ENCODE measurements around the gene CBX5.

Gene CBX5

DNA sequence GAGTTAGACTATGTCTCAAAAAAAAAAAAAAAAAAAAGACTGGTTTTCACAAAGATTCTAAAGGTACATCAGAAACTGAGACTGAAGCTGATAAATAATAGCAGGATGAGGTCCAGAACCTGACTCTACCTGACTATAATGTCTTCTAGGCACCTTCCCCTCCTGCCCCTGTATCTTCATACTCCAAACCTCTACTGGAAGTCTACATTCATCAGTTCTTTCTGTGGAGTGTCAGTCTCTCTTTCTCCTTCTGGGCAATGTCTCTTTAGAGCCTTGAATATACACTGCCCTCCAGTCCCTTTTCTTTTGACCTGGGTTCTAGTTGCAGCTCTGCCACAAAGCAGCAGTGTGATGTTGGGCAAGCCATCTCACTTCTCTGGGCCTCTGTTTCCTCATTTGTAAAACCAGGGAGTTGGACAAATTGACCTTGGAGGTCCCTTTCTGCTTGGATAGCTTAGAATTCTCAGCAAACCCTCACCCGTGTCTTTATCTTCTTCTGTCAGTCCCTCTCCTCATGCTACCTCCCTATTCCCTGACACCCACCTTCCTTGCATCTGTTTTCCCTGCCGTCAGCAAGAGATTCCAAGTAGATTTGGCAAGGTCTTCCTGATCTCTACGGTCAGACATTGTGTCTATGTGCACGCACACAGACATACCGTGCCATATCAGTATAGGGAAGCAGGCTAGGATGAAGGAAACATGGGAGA is 16.6 kb upstream of the CBX5 start:
- H3K4me3 ChIP-seq = no peak overlapping the region
- H3K27ac ChIP-seq = no peak overlapping the region

DNA sequence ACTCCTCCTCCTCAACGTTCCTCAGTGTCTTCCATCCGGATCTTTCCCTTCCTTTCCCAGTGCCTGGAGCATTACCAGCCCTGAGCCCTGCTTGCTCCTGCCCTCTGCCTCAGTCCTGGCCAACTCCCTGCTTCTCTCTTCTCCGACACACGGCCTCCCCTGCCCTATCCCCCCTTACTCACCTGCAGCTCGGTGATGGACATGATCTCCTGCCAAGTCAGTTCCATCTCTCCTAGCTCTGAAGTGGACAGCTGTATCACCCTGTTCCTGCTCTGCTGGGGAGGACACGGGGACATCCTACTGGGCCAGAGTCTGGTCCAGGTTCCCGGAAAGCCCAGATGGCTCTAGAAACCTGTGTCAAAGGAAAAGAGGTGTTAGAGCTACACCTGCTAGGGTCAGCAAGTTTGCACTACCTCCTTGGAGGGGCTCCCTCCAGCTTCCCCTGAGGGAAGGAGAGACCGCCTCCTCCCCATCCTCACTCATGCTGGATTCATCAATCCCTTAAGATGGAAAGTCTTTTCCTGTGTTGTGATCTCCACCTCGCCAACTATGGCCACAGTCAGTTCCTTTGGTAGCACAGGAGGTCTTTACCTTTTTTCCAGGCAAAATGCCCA is 15.1 kb upstream of the CBX5 start:
- Histone ChIP-seq H3K27ac (no peak overlapping the region), H3K4me3 (no peak overlapping the region)

DNA sequence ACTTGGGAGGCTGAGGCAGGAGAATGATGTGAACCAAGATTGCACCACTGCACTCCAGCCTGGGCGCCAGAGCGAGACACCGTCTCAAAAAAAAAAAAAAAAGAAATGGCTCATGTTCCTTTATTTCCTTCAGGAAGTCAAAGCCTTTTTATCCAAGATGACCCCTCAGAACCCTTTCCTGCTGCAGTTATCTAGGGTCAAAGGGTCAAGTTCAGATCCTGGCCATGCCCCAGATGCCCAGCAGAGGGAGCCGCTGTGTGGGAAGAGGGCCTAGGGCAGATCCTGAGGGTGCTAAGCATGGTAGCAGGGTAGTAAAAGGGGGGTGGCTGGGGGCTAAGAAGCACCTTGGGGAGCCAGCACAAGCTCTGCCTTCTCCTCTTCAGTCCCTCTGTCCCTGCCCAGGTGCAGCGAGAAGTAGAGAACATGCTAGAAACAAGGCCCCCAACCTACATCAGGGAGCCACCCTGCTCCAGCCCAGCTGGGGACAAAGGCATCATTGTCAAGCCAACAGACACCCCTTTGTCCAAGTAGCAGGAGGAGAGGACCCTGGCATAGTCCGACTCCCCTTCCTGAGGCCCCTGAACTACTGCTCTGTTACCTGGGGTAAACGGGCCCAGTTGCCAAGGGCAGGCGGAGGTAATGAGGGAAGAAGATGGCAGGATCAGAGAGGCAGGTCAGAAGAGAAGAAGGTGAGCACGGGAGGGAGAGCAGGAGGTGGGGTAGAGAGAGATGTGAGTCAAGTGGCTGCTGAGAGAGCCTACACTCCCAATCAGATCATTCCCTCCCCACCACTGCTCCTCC is 14.4 kb upstream of the CBX5 start:
- Histone ChIP-seq H3K4me3 (no peak overlapping the region), H3K27ac (no peak overlapping the region)

DNA sequence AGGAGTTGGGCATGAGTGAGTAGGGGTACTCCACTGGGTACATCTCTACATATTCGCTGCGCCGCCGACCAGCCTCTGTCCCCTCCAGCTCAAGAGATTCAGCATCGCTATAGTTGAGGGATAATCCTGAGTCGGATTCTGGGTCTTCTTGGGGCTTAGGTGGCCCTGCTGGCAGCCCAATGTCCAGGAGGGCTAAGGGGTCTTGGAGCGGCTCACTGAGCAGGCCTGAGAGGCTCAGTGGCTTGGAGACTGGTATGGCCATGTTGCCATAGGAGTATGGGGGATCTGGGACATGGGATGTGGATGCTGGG is 13.0 kb upstream of the CBX5 start:
- no peak overlapping the region for H3K27ac ChIP-seq

DNA sequence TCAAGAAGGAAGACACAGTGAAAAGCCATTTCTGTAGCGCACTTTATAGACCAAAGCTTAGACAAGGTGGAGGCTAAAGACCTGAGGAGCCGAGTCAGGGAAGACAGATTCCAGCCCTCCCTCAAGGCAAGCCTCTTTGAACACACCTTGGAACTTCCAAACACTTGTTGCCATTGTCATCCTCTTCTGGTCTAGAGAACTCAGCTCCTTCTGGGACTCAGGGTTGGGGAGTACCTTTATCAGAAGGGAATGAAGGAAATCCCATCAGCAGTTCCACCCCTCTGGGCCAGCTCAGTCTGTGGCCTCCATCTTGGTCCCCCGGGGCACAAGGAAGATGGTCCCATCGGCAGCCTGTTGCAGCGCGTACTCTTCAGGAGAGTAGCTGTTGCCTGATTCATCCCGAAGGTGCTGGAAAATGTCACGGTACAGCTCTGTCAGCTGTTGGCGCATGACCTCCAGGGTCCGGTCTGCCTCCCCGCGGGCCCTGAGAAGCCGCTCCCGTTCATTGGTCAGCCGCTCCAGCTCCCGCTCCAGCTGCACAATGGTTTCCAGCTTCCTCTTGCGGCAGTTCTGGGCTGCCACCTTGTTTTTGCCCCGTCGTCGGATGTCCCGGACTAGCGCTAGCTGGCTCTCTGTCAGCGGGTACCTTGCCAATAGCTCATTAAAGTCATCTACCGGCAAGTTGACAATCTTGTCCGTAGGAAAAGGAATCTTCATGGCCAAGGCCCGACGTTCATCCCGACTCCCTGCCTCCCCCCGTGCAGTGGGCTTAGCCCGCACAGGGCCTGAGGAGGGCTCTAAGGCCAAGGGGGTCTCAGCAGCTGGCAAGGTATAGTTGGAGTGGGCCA is 12.4 kb upstream of the CBX5 start:
- Histone ChIP-seq H3K27ac (no peak overlapping the region), H3K4me3 (no peak overlapping the region)

More for the DNA sequence above, 13.0 kb upstream of the CBX5 start:
- no peak overlapping the region for H3K4me3 ChIP-seq

DNA sequence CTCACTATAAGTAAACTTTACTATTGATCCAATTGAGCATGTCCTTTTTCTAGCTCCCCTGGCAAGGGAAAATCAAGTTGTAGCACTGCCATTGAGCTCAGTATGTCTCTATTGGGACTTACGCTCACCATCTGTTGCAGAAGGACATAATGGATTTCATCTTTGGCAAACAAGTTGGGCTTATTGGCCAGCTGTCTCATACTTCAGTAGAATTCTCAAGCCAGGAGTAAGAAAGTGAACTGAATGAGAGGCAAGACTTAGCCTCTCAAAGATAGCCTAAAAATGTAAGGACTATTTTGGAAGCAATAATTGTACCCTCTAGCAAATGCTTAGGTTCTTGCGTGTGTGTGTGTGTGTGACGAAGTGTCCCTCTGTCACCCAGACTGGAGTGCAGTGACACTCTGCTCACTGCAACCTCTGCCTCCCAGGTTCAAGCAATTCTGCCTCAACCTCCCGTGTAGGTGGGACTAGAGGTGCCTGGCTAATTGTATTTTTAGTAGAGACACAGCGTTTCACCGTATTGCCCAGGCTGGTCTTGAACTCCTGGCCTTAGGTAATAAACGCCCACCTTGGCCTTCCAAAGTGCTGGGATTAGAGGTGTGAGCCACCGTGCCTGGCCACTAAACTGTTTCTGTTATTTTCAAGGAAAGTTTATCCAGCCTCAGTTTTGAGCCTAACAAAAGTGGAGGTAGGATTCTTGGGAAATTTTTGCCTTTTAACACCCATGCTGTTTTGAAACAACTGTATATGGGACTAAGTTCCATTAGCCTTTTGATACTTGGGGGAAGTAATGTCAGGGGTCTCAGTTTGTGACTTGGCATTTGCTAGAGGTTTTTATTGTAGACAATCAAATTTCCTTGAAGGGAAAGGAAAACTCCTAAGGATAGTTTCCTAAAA is 7.6 kb upstream of the CBX5 start:
- no peak overlapping the region for H3K4me3 ChIP-seq
- no peak overlapping the region for H3K27ac ChIP-seq

DNA sequence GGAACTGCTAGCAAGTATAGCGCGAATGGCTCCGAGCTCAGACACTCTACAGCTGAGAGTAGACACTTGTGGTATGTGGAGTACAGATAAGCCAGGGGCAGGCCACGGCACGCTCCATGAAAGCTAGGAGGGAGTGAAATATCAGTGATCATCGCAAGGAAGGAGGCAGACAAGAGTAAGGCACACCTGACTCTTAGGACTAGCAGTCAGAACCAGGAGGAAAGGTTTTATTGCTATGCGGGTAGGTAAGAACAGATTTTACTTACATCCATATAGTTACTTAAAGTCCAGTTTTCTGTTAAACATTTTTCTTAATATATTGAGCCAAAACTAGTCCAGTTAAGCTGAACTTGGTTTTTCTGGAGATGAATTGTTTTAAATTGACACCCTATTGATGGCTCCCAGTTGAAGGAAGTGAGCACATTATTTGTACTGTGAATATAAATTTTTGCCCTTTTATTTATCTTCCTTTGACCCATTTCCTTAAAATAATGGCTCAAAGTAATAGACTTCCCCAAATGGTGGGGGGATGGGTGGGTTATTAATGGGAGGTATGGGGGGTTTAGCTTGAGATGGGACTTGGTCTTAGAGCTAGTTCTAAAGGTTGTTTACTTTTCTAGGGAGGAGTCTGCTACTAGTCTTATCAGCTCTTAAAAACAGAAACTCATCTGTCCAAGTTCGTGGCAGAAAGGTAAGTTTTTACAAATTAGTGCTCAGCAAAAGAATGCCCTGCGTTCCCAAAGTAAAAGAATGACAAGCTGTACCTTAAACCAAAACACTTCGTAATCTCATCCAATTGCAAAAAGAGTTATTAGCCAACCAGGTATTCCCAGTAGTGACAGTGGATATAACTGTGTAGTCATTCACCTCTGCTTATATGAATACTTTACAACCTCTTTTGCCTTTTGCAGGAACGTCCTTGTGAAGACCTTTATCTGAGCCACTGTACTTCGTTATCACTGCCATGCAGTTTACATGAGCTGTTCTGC is 6.4 kb upstream of the CBX5 start:
- Histone ChIP-seq H3K4me3 (no peak overlapping the region), H3K27ac (peak overlapping the region in 2 of 21 experiments; percentile 12 to 31)

DNA sequence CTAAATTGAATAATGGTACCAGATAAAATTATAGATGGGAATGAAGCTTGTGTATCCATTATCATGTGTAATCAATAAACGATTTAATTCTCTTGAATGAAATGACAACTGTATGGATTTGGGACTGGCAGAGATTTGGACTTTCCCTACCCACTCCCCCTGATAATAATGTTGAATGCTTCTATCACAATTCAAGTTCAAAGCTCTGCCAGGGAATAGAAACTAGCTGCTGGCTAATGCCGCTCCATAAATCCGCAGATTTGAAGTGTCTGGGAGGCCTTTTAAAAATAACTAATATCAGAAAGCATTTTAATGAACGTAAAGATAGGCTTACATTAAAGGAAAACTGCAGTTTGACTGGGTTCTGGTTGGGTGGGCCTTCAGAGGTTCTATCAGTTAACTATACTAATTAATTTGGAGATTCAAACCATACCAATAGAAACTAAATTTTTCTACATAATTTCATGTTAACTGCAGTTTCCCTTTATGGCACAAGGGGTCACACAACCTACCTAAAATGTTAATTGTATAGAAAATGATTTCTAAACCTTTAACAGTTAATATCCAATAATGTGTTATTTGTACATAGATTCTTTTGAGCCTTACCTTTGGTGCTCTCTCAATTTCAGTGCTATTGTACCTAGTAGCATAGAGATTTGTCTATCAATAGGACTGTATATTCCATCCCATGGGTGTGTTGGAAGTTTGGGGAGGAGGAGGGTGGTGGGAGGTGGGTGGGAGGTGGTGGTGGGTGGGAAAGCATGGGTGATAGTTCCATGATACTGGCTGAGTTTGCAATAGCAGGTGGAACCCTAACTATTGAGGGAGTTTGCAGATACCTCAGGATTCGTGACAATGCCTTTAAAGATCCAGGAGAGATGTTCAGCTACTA is 5.5 kb upstream of the CBX5 start:
- Histone ChIP-seq H3K27ac (peak overlapping the region in 2 of 21 experiments; percentile 12 to 31), H3K4me3 (peak overlapping the region in 1 of 7 experiments; percentile 25)

DNA sequence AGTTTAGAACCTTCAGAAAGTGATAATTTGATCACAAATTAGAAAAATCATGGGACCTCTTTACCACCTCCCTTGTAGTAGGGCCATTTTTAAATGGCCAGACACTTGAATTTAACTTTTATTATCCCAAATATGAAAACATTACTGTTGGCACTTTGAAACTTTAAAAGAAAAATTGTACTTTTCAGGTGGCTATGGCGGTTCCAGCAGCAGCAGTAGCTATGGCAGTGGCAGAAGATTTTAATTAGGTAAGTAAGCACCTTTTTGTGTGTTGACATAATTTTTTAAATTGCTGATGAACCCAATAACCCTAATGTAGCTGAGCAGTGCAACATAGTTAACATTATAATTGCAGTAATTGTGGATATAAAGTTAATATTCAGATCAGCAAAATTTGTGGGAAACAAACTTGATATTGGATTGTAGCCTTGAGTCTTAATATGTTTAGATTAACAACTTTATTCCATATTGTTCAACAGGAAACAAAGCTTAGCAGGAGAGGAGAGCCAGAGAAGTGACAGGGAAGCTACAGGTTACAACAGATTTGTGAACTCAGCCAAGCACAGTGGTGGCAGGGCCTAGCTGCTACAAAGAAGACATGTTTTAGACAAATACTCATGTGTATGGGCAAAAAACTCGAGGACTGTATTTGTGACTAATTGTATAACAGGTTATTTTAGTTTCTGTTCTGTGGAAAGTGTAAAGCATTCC is 4.3 kb upstream of the CBX5 start:
- peak overlapping the region in 2 of 21 experiments; percentile 19 to 20 for H3K27ac ChIP-seq
- peak overlapping the region in 4 of 7 experiments; percentile 14 to 90 (median 82) for H3K4me3 ChIP-seq

DNA sequence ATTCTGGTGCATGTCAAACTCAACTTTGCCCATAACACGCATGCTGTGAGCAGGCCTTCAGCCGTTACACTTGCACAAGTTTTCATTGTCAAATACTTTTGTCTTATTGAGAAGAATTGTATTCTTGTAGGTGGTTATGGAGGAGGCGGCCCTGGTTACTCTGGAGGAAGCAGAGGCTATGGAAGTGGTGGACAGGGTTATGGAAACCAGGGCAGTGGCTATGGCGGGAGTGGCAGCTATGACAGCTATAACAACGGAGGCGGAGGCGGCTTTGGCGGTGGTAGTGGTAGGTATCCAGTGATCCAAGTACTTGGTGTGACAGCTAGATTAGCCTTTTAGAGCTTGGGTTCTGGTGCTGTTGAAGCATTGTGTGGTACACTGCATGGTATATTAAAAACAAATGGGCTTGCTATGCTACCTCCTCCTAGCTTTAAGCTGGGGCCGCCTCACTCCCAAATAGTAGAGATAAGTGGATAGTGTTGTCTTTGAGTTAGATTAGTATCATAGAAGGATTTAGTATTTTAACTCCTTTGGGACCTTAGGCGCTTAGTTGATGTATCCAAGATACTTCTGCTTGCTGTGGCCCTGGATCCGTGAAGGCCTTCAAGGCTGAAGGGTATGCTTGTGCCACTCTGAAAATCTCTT is 3.1 kb upstream of the CBX5 start:
- H3K4me3 ChIP-seq = peak overlapping the region; percentile 50 to 90 (median 83)
- H3K27ac ChIP-seq = peak overlapping the region in 5 of 21 experiments; percentile 19 to 41 (median 37)

DNA sequence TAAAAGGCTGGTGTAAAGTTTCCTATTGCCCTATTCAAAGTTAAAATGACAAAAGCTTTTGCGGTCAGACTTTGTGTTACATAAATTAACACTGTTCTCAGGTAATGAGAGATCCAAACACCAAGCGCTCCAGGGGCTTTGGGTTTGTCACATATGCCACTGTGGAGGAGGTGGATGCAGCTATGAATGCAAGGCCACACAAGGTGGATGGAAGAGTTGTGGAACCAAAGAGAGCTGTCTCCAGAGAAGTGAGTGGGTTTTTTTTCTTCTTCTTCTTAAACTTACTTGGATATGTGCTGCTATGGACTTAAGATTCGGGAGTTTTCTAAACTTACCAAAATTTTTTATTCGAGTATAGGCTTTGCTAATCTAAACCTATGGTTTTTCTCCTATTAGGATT is 1.8 kb upstream of the CBX5 start:
- peak overlapping the region in 18 of 21 experiments; percentile 82 to 97 (median 93) for H3K27ac ChIP-seq

DNA sequence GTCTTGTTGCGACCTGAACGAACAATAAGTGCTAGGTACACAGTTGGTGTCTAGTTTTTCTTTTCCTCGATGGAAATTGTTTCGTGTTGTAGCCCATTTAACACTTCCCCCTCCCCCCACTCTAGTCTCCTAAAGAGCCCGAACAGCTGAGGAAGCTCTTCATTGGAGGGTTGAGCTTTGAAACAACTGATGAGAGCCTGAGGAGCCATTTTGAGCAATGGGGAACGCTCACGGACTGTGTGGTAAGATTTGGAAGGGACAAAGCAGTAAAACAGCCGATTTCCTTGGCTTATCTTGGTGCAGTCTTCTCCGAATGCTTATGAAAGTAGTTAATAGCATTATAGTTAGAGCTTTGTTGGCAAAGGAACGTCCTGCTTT is 1.3 kb upstream of the CBX5 start:
- Histone ChIP-seq H3K27ac (peak overlapping the region; percentile 35 to 97 (median 93)), H3K4me3 (peak overlapping the region; percentile 50 to 90 (median 83))

More for the DNA sequence above, 1.8 kb upstream of the CBX5 start:
- peak overlapping the region; percentile 50 to 90 (median 83) for H3K4me3 ChIP-seq

DNA sequence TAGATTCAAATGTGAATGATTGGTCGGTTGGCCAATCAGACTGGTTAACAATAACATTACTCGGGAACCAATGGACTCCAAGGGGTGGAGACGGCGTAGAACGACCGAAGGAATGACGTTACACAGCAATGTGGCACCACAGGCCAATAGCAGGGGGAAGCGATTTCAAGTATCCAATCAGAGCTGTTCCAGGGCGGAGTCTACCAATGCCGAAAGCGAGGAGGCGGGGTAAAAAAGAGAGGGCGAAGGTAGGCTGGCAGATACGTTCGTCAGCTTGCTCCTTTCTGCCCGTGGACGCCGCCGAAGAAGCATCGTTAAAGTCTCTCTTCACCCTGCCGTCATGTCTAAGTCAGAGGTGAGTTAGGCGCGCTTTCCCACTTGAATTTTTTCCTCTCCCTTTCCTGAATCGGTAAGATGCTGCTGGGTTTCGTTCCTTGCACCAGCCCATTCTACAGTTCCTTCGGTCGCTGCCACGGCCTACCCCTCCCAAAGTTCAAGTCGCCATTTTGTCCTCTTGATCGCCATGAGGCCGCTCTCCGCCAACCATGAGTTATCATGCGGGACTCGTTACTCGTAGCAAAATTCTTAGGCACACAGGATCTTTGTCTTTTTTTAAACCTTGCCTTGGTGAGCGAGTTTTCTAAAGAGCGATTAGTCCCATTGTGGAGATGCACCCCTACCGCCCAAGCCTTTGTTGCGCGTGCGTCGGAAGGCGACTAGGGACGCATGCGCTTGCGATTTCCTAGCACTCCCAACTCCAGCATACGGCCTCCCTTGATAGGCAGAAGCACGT is 742 bp upstream of the CBX5 start, which contains the start of gene HNRNPA1:
HNRNPA1 (plus strand) TSS at position 259 of the 793 bp plus-strand sequence; CDS start at position 341, 82 bp downstream.
- Histone ChIP-seq H3K27ac (peak within 1 kb of the TSS; percentile 35 to 97 (median 93)), H3K4me3 (peak within 1 kb of the TSS; percentile 50 to 90 (median 83))

DNA sequence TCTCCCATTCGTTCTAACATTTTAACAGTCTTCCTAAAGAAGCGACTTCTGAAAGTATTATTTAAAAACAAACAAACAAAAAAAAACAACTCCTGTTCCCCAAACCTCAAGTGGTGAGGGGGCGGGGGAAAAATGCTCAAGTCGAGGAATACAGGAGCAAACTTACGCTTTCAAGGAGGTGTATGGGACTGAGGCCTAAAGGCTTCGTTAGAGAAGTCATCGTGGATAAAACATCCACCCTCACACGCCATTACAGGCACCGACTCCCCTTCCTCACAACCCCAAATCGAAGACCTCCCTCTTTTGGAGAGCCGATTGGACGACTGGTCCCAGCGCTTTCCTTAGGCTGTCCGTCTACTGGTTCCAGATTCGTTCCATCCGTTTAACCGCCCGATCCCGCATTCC is 693 bp downstream of the CBX5 start:
- Histone ChIP-seq H3K4me3 (peak overlapping the region; percentile 50 to 90 (median 77)), H3K27ac (peak overlapping the region; percentile 58 to 97 (median 93))
